Pancreas (tissue), 10 donors: ENCODE results near the gene GBF1. TPM values are rescaled to one million over a fixed set of nuclear protein-coding genes. Genes with fewer than 3 reads are reported as not detected.

Source experiments
- ATAC-seq, 4 donors: fragments of 200-7000 bp; cut with Tn5 transposase; one replicate each; pipeline versions ENCODE4 v1.8.0 to v1.9.1; 2020; ENCODE audit warnings: mild to moderate bottlenecking in 4 of 4, moderate library complexity in 4 of 4
- DNase-seq, 6 donors: peaks; one replicate each; pipeline ENCODE4 v3.0.0-alpha.2; 2020
- FAIRE-seq: peaks from 2 replicates; lab custom pipeline; 2012; peaks lifted over from hg19 to GRCh38; lab: Jason Lieb, UNC
- H3K27ac ChIP-seq, 4 donors: fragments of 200-600 bp; sonication (generic); 1 replicate in 3 of 4; 2 replicates in 1 of 4; pipeline versions ENCODE4 v1.5.0 to v1.8.0; 2020
- H3K27me3 ChIP-seq, 4 donors: fragments of 200-600 bp; one replicate each; pipeline ENCODE4 v1.8.0; 2021
- H3K36me3 ChIP-seq, 3 donors: fragments of 200-600 bp; sonication (generic) in 1 of 3; one replicate each; pipeline versions ENCODE4 v1.5.0 to v1.8.0; 2020 to 2021
- H3K4me1 ChIP-seq, 3 donors: fragments of 200-600 bp; one replicate each; pipeline ENCODE4 v1.8.0; 2021
- H3K4me3 ChIP-seq, 4 donors: fragments of 200-600 bp; sonication (generic) in 2 of 4; one replicate each; pipeline versions ENCODE4 v1.5.0 to v1.8.0; 2020 to 2021
- H3K9me3 ChIP-seq, 4 donors: fragments of 200-600 bp; one replicate each; pipeline ENCODE4 v1.8.0; 2021
- WGBS, 2 donors: extraction: QIAGEN DNeasy Blood & Tissue Kit; methylation state at CpG; one replicate each; pipeline ENCODE4 v1.1.7; 2013; 5-methylcytosine and 5-hydroxymethylcytosine counted together
- intact Hi-C, 3 donors: fragments of 100-400 bp; cut with DNase I; formaldehyde crosslinking; loops; one replicate each; pipeline versions ENCODE4 v1.11.1 to v1.14.2; 2022
- polyA plus RNA-seq, 2 donors: library from polyadenylated mRNA; stranded (reverse); fragments of 200-250 nt; gene quantifications; one replicate each; pipeline ENCODE4 v1.2.3, GENCODE V29; 2013
- total RNA-seq, 6 donors: library from RNA; stranded (reverse); fragmentation: NEBNext Ultra II Directional in 4 of 6; extraction: Animal tissue kit (Norgen Biotek cat#: 25700) in 4 of 6; gene quantifications; one replicate each; pipeline versions ENCODE4 v1.2.1 to v1.2.4, GENCODE V29; 2021 to 2023
- TF ChIP-seq, protein P1 (sequence below), 4 donors: fragments of 200-600 bp; sonication (generic) in 3 of 4; IDR thresholded peaks; one replicate each; pipeline versions ENCODE4 v1.5.0 to v1.8.0; 2021; ENCODE audit warnings: antibody characterized with exemption in 4 of 4
- donor health status: healthy with polysubstance abuse.
- donor health status: DM: no; HTN: no; CAD: no; lungs with moderate emphysema.
- donor health status: DM: no; HTN: no; CAD: no.
- donor health status: control.
- donor health status: control.
- donor health status: Bipolar disorder and iron deficiency.
- donor health status: DM: yes; HTN: yes; CAD: no.
- donor health status: DM: no; HTN: no; CAD: no.
- donor health status: DM: no; HTN: no; CAD: no.
- donor health status: DM: yes; HTN: yes; CAD: no.

Gene GBF1
- total and polyA plus RNA-seq, 8 donors = 14.9 to 27.6 (median 18.2) TPM

DNA sequence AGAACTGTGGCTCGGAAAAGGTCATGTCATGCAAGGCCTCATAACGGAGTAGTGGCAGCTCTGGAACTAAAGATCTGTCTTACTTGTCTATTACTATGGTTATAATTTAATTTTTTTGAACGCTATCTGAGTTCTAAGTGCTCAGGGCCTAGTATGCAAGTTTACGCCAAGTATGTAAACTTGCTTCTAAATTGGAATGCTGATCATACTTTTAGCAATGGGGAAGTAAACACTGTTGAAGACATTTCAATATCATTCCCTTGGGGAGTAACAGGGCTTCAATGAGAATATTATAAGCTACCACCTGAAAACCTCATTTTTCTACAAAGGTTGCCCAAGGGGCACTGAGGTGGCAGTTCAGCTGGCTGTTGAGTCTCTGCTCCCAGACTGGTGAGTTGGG, 80.7 kb downstream of the GBF1 start:
- ATAC-seq (no peak), DNase-seq (no peak), FAIRE-seq (no peak)
- WGBS, 2 donors = 86 to 92% methylated on average over 4 of the region's 4 CpGs
- Histone ChIP-seq H3K9me3 (no peaks in the 10 kb centered on the region), H3K27ac (no peak overlapping the region), H3K4me3 (no peak overlapping the region), H3K27me3 (no peaks in the 10 kb centered on the region), H3K4me1 (peaks cover 0 to 18% (median 10%) of the 10 kb centered on the region in 3 donors), H3K36me3 (no peaks in the 10 kb centered on the region)
- intact Hi-C loops = no loop called here
- TF ChIP-seq, protein P1, sequence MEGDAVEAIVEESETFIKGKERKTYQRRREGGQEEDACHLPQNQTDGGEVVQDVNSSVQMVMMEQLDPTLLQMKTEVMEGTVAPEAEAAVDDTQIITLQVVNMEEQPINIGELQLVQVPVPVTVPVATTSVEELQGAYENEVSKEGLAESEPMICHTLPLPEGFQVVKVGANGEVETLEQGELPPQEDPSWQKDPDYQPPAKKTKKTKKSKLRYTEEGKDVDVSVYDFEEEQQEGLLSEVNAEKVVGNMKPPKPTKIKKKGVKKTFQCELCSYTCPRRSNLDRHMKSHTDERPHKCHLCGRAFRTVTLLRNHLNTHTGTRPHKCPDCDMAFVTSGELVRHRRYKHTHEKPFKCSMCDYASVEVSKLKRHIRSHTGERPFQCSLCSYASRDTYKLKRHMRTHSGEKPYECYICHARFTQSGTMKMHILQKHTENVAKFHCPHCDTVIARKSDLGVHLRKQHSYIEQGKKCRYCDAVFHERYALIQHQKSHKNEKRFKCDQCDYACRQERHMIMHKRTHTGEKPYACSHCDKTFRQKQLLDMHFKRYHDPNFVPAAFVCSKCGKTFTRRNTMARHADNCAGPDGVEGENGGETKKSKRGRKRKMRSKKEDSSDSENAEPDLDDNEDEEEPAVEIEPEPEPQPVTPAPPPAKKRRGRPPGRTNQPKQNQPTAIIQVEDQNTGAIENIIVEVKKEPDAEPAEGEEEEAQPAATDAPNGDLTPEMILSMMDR (IDR thresholded peaks at IDR 0.05) = no peak

GRCh38 chr10:102327002-102327401, 81.7 kb downstream of the GBF1 start:
- WGBS, 2 donors = 73 to 78% methylated on average over 5 of the region's 5 CpGs
- no peaks in the 10 kb centered on the region for H3K27me3 ChIP-seq
- TF ChIP-seq, protein P1 (IDR thresholded peaks at IDR 0.05) = no peak
- peak in 1 of 4 donors; percentile 14 for ATAC-seq
- H3K27ac ChIP-seq = peak overlapping the region in 2 of 4 donors; percentile 4 to 42
- peaks cover 0 to 18% (median 10%) of the 10 kb centered on the region in 3 donors for H3K4me1 ChIP-seq
- DNase-seq = no peak
- intact Hi-C loops = no loop called here
- no peak overlapping the region for H3K4me3 ChIP-seq
- no peaks in the 10 kb centered on the region for H3K9me3 ChIP-seq
- no peak for FAIRE-seq
- no peaks in the 10 kb centered on the region for H3K36me3 ChIP-seq

GRCh38 chr10:102327641-102328040, 82.3 kb downstream of the GBF1 start:
- TF ChIP-seq, protein P1 (IDR thresholded peaks at IDR 0.05) = no peak
- FAIRE-seq (no peak), DNase-seq (no peak), ATAC-seq (peak in 2 of 4 donors; percentile 54 to 58)
- intact Hi-C loops = no loop called here
- peak overlapping the region in 3 of 4 donors; percentile 16 to 42 (median 38) for H3K27ac ChIP-seq
- no peaks in the 10 kb centered on the region for H3K27me3 ChIP-seq
- no peaks in the 10 kb centered on the region for H3K36me3 ChIP-seq
- no peak overlapping the region for H3K4me3 ChIP-seq
- H3K9me3 ChIP-seq = no peaks in the 10 kb centered on the region
- peaks cover 0 to 18% (median 10%) of the 10 kb centered on the region in 3 donors for H3K4me1 ChIP-seq
- 44 to 51% methylated on average over 2 of the region's 2 CpGs for WGBS, 2 donors

DNA sequence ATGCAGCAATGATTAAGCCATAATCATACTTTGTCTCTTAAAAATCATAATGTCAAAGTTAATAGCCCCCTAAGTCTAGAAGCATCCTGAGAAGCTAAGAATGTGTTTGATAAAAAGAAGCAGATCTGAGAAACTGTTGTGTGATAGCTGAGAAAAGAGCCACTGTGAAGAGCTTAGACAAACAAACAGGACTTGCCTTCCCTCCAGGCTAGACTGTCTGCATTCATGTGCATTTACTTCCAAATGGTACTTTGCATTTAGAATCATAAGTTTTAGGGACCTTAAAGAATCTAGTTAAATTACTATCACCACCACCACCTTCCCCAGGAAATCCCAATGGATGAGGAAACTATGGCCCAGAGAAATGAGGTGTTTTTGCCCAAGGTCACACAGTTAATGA, 87.4 kb downstream of the GBF1 start:
- no peak for DNase-seq
- TF ChIP-seq, protein P1 (IDR thresholded peaks at IDR 0.05) = no peak

GRCh38 chr10:102334101-102334500, 88.8 kb downstream of the GBF1 start:
- TF ChIP-seq, protein P1 (IDR thresholded peaks at IDR 0.05) = no peak
- intact Hi-C loops = no loop called here
- no peaks in the 10 kb centered on the region for H3K27me3 ChIP-seq
- no peaks in the 10 kb centered on the region for H3K36me3 ChIP-seq
- no peak overlapping the region for H3K4me3 ChIP-seq
- H3K4me1 ChIP-seq = peaks cover 0 to 1% (median 0%) of the 10 kb centered on the region in 3 donors
- DNase-seq (no peak), ATAC-seq (peak; percentile 17 to 65 (median 42)), FAIRE-seq (no peak)
- WGBS, 2 donors = 51 to 56% methylated on average over 4 of the region's 4 CpGs
- H3K27ac ChIP-seq = no peak overlapping the region
- no peaks in the 10 kb centered on the region for H3K9me3 ChIP-seq

More for the DNA sequence above, 87.4 kb downstream of the GBF1 start:
- Histone ChIP-seq H3K4me1 (peaks cover 0 to 14% (median 7%) of the 10 kb centered on the region in 3 donors), H3K27me3 (no peaks in the 10 kb centered on the region), H3K36me3 (no peaks in the 10 kb centered on the region), H3K4me3 (no peak overlapping the region), H3K27ac (no peak overlapping the region), H3K9me3 (no peaks in the 10 kb centered on the region)
- FAIRE-seq = no peak
- ATAC-seq = no peak
- intact Hi-C loops = no loop called here
